HEK293 (cell line): ENCODE measurements around the gene SSTR1.
"Not testable (repeated sequence)": the region's sequence is repeated elsewhere in the genome, so short reads cannot be mapped to it uniquely, and the experiment has no call there.

Source experiments
- ZNF768 ChIP-seq: fragments of 450-650 bp; formaldehyde crosslinking; IDR thresholded peaks from 2 replicates; pipeline ENCODE4 v1.5.1; 2018; ENCODE audit warnings: missing biosample characterization, mild to moderate bottlenecking, missing genetic modification characterization
- ZNF792 ChIP-seq: fragments of 450-650 bp; formaldehyde crosslinking; IDR thresholded peaks from 2 replicates; pipeline ENCODE4 v1.5.1; 2016; ENCODE audit warnings: missing biosample characterization, missing genetic modification characterization

- not testable (repeated sequence) for TF ChIP-seq ZNF792, ZNF768 (tag by site-specific recombination)
These were observed 16.2 kb upstream of the SSTR1 start for GRCh38 chr14:38191491-38191890.
